OCI-LY7 (cell line): ENCODE data around the gene ELN. TPM values are rescaled to one million over a fixed set of nuclear protein-coding genes. Genes with fewer than 3 reads are reported as not detected.
A peak's percentile ranks its signal among the peaks of the same experiment; 100 is the strongest.

Source experiments
- BruUV-seq: library from RNA; stranded (reverse); fragments of 400-500 nt; replicated peaks from 2 replicates; lab custom pipeline; 2021; lab: Mats Ljungman, UMichigan
- CTCF ChIA-PET: fragments of 300-600 bp; sonication (Branson Sonifier 250); formaldehyde crosslinking; loops from one replicate; lab custom pipeline; 2022; ENCODE audit warnings: antibody characterized with exemption; ENCODE audit not compliant: unreplicated experiment; lab: Charles Lee
- POLR2A ChIA-PET: fragments of 300-600 bp; sonication (Branson Sonifier 250); formaldehyde crosslinking; loops from one replicate; lab custom pipeline; 2022; ENCODE audit warnings: antibody characterized with exemption; lab: Charles Lee
- DNase-seq: peaks from one replicate; pipeline ENCODE4 v3.0.0-alpha.2; 2015; ENCODE audit warnings: low spot score
- H2AFZ ChIP-seq: fragments of 200-600 bp; sonication (generic), shearing (Covaris generic); 2 replicates; pipeline ENCODE4 v1.6.1; 2014; ENCODE audit warnings: mild to moderate bottlenecking, antibody characterized with exemption, low read length, moderate library complexity
- H3K27ac ChIP-seq: fragments of 200-600 bp; sonication (generic); 2 replicates; pipeline ENCODE4 v1.5.1; 2014; ENCODE audit warnings: mixed run types, low read depth, mild to moderate bottlenecking, moderate library complexity, low read length, inconsistent platforms; ENCODE audit not compliant: poor library complexity, severe bottlenecking
- H3K36me3 ChIP-seq: fragments of 200-600 bp; sonication (generic); 2 replicates; pipeline ENCODE4 v1.6.1; 2014; ENCODE audit warnings: mild to moderate bottlenecking, antibody characterized with exemption, low read length, moderate library complexity, mixed read lengths; ENCODE audit not compliant: insufficient read depth
- H3K4me1 ChIP-seq: fragments of 200-600 bp; sonication (generic); 2 replicates; pipeline ENCODE4 v1.5.1; 2014; ENCODE audit warnings: mild to moderate bottlenecking, low read length; ENCODE audit not compliant: insufficient read depth, poor library complexity, severe bottlenecking
- H3K4me2 ChIP-seq: fragments of 200-600 bp; sonication (generic); 2 replicates; pipeline ENCODE4 v1.6.1; 2014; ENCODE audit warnings: mild to moderate bottlenecking, low read length
- H3K4me3 ChIP-seq: fragments of 200-600 bp; sonication (generic); 2 replicates; pipeline ENCODE4 v1.5.1; 2014; ENCODE audit warnings: mild to moderate bottlenecking, low read depth, low read length; ENCODE audit not compliant: poor library complexity, severe bottlenecking
- H3K79me2 ChIP-seq: fragments of 200-600 bp; sonication (generic); 2 replicates; pipeline ENCODE4 v1.6.1; 2016; ENCODE audit warnings: low read depth, mild to moderate bottlenecking, low read length, moderate library complexity, mixed read lengths; ENCODE audit not compliant: insufficient read depth
- H3K9me2 ChIP-seq: fragments of 200-600 bp; sonication (generic); 2 replicates; pipeline ENCODE4 v1.6.1; 2016; ENCODE audit warnings: mild to moderate bottlenecking, low read length, mixed read lengths; ENCODE audit not compliant: insufficient read depth
- H3K9me3 ChIP-seq: fragments of 200-600 bp; sonication (generic); 2 replicates; pipeline ENCODE4 v1.6.1; 2014; ENCODE audit warnings: mild to moderate bottlenecking, mixed run types, low read length, mixed read lengths
- H4K20me1 ChIP-seq: fragments of 200-600 bp; sonication (generic); 2 replicates; pipeline ENCODE4 v1.6.1; 2014; ENCODE audit warnings: mild to moderate bottlenecking, antibody characterized with exemption, low read length, moderate library complexity, mixed read lengths; ENCODE audit not compliant: insufficient read depth
- EZH2phosphoT487 ChIP-seq: fragments of 200-600 bp; sonication (generic); IDR thresholded peaks from 2 replicates; pipeline ENCODE4 v1.6.1; 2018; ENCODE audit warnings: low read depth, borderline replicate concordance, mild to moderate bottlenecking, mixed run types, antibody characterized with exemption, low read length, moderate library complexity, mixed read lengths
- intact Hi-C: fragments of 100-400 bp; cut with micrococcal nuclease; formaldehyde crosslinking; loops from one replicate; pipeline ENCODE4 v1.10.0; 2022; ENCODE audit not compliant: unreplicated experiment
- total RNA-seq, 2 experiments: library from RNA; depleted of rRNA in 1 of 2; stranded (reverse); fragments of >200 nt in 1 of 2; shearing (Covaris generic) in 1 of 2; gene quantifications; 2 replicates each; pipeline ENCODE4 v1.2.3, GENCODE V29; 2014 to 2022
- TF ChIP-seq, protein P1 (sequence below): fragments of 200-600 bp; sonication (generic); conservative IDR thresholded peaks from 2 replicates; pipeline ENCODE4 v1.5.1; 2014; ENCODE audit warnings: mild to moderate bottlenecking, antibody characterized with exemption, low read length, moderate library complexity, mixed read lengths

The ELN gene
- total RNA-seq, 2 experiments from 2014 or later: not detected

DNA sequence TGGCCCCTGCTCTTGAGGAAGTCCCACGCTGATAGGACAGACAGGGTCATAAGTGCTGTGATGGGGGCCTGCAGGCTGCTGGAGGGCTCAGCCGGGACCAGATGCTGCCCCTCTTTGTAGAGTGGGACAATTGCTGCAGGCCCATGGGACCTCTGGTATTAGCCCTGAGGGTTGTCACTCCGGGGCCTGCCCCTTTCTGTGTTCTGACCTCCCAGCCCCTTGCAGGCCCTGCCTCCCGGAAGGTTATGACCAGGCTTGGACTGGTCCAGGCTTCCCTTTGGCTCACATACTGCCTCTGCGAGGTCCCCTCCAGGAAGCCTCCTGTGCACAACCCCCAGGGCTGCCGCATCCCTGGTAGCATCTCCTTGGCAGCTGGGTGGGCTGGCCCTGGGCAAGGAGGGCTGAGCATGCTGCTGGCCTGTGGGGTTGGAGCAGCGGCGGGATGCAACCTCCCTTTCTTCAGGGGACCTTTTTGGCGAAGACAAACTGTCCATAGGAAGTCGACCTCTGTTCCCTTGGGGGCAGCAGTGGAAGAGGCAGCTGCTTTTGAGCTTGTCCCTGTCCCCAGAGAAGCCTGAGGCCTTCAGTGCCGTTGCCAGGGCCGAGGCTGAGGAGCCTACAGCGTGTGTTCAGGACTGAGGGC lies 64.5 kb downstream of the ELN start:
- Histone ChIP-seq H3K4me3 (peak overlapping the region; percentile 73), H3K4me1 (peaks cover 52% of the 10 kb centered on the region), H3K27ac (peak overlapping the region; percentile 85), H3K9me3 (peaks cover 4% of the 10 kb centered on the region; the same call in 1 of the 2 replicates), H3K79me2 (peaks cover 14% of the 10 kb centered on the region; the same call in 1 of the 2 replicates), H2AFZ (peak overlapping the region; percentile 11; the same call in 1 of the 2 replicates), H4K20me1 (no peaks in the 10 kb centered on the region), H3K9me2 (no peaks in the 10 kb centered on the region), H3K36me3 (peaks cover 26% of the 10 kb centered on the region), H3K4me2 (peak overlapping the region; percentile 99)
- ChIA-PET POLR2A (interaction anchor here (0.6 to 2.4 kb wide), 6 partner anchors 8 to 118 kb away, joined by 3 to 12 read pairs (median 6); partner anchors contain the start of genes LAT2 and LIMK1), CTCF (interaction anchor here (0.6 kb wide), 2 partner anchors 24 to 25 kb away, joined by 3 to 4 read pairs; no protein-coding TSS in a partner anchor)
- no TSS peak for BruUV-seq
- peak; percentile 67 for DNase-seq
- no peak for TF ChIP-seq EZH2phosphoT487
- TF ChIP-seq, protein P1, sequence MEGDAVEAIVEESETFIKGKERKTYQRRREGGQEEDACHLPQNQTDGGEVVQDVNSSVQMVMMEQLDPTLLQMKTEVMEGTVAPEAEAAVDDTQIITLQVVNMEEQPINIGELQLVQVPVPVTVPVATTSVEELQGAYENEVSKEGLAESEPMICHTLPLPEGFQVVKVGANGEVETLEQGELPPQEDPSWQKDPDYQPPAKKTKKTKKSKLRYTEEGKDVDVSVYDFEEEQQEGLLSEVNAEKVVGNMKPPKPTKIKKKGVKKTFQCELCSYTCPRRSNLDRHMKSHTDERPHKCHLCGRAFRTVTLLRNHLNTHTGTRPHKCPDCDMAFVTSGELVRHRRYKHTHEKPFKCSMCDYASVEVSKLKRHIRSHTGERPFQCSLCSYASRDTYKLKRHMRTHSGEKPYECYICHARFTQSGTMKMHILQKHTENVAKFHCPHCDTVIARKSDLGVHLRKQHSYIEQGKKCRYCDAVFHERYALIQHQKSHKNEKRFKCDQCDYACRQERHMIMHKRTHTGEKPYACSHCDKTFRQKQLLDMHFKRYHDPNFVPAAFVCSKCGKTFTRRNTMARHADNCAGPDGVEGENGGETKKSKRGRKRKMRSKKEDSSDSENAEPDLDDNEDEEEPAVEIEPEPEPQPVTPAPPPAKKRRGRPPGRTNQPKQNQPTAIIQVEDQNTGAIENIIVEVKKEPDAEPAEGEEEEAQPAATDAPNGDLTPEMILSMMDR: no peak
- intact Hi-C loops: loop anchor here (2.0 kb wide), 1 partner anchor 82 kb away; the partner anchor contains the start of gene EIF4H

DNA sequence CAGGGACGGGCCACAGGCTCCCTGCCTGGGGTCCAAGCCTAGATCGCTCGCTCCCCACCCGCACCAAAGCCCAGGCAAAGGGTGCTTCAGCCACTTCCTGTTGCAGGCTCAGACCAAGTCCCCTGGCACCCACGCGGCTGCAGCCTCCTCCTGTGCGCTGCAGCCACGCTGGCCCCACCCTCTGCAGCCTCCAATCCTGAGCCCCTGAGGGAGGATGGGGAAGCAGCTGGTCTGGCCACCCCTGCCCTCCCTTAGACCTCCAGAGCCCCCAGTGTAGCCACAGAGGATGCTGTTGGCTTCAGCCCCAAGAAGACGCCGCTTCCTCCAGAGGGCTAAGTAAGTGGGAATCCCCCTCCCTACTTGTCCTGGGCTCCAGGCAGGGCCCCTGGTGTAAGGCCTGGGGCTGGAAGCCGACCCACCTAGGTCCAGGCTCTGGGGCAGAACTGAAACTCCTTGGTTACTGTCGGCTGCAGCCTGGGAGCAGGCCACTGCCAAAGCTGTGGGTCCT lies 65.0 kb downstream of the ELN start:
- Histone ChIP-seq H3K9me2 (no peaks in the 10 kb centered on the region), H3K4me2 (peak overlapping the region; percentile 99), H3K9me3 (peaks cover 10% of the 10 kb centered on the region; the same call in 1 of the 2 replicates), H3K36me3 (peaks cover 28% of the 10 kb centered on the region), H2AFZ (peak overlapping the region; percentile 11; the same call in 1 of the 2 replicates), H3K79me2 (peaks cover 14% of the 10 kb centered on the region; the same call in 1 of the 2 replicates), H3K4me3 (peak overlapping the region; percentile 73), H3K27ac (peak overlapping the region; percentile 85), H3K4me1 (peaks cover 52% of the 10 kb centered on the region), H4K20me1 (no peaks in the 10 kb centered on the region)
- BruUV-seq: no TSS peak
- CTCF ChIA-PET: interaction anchor here (0.5 to 0.6 kb wide), 2 partner anchors 10 to 244 kb away, joined by 3 to 4 read pairs; no protein-coding TSS in a partner anchor
- intact Hi-C loops: loop anchor here (1.0 to 2.0 kb wide), 2 partner anchors 10 to 82 kb away; partner anchors contain the start of genes EIF4H and LIMK1
- peak; percentile 85 for DNase-seq
- POLR2A ChIA-PET: interaction anchor here (0.8 to 2.4 kb wide), 6 partner anchors 8 to 117 kb away, joined by 3 to 12 read pairs (median 4); partner anchors contain the start of genes LAT2 and LIMK1
- no peak for TF ChIP-seq EZH2phosphoT487
- TF ChIP-seq, protein P1: no peak
